C1 segment of cervical spinal cord (tissue), 14 donors: ENCODE results near the gene CADM4.

ENCODE experiments used
- DNase-seq, 14 donors: peaks; one replicate each; lab custom pipeline; 2025; lab: John Stamatoyannopoulos, UW

The CADM4 gene

DNA sequence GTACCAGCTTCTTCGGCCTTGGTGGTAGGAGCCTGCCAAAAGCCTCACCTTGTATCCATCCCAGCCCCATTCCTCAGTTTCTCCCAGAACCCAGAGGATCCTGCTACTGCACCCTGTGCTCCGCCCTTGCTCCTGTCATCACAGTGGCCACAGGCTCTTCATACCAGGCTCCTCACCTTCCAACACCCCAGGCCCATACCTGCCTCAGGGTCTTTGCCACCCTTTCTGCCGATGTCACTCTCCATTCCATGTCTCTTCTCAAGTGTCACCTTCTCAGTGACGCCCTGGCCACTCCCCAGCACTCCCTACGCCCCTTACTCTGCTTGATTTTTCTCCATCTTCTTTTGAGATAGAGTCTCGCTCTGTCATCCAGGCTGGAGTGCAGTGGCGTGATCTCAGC is 29.8 kb downstream of the CADM4 start:
- no peak for DNase-seq

GRCh38 chr19:43607238-43608205 is 32.1 kb downstream of the CADM4 start:
- DNase-seq, result no peak

GRCh38 chr19:43606569-43607229 is 33.0 kb downstream of the CADM4 start:
- no peak for DNase-seq

- no peak for DNase-seq
Measured at GRCh38 chr19:43605875-43606568, 33.6 kb downstream of the CADM4 start.

- DNase-seq, result peak in 1 of 14 donors; percentile 74
Measured at GRCh38 chr19:43600326-43600725, 39.3 kb downstream of the CADM4 start.

DNA sequence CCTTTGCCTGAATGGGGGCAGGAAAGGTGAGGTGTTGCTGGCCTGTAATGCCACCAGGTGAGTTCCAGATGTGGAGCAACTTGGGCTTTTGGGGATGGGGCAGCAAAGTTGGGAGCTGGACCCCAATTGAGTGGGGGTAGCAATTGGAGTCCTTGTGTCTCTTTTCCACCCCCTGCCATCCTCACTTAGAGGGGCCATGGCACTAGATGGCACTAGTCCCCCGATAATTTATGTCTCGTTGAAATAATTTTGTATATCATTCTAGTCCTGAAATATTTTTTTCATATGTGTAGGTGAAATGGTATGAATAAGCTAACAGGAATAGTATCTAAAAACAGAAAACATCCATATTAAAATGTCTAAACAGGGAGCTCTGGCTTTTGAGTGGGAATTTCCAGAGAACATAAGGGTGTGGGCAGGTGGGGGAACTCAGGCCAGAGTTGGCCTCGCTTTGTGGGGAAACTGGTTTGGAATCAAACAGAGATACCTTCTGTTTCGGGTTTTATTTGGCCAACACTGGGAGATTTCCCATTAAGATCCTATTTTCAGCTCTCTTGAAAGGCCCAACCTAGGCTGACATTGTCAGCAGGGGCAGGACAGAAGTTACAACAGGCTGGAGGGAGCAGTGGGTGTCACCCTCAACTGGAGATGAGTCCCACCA is 39.9 kb downstream of the CADM4 start:
- DNase-seq, result peak in 1 of 14 donors; percentile 77

- no peak for DNase-seq
Measured at GRCh38 chr19:43598445-43599240, 41.0 kb downstream of the CADM4 start.

- DNase-seq, result no peak
Measured at GRCh38 chr19:43597876-43598275, 41.8 kb downstream of the CADM4 start.

GRCh38 chr19:43596842-43597461 is 42.7 kb downstream of the CADM4 start:
- no peak for DNase-seq

GRCh38 chr19:43595999-43596841 is 43.4 kb downstream of the CADM4 start, which contains the start of the genes IRGQ and ZNF576:
Gene IRGQ (minus strand): TSS chr19:43596134. CDS start chr19:43595338, 796 bp downstream.
Gene ZNF576 (plus strand): TSS chr19:43596595. CDS start chr19:43597109, 514 bp downstream.
- peak; percentile 97 to 100 (median 99) for DNase-seq

DNA sequence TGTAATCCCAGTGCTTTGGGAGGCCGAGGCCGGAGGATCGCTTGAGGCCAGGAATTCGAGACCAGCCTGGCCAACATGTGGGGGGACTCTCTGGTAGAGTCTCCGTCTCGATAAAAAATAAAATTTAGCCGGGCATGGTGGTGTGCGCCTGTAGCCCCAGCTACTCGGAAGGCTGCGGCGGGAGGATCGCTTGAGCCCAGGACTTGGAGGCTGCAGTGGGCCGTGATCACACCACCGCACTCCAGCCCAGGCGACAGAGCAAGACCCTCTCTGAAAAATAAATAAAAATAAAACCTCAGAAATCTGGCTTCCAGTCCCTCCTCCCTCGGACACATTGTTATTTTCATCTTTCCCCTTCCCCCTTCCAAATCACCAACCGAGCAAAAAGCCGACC is 44.0 kb downstream of the CADM4 start:
- DNase-seq, result no peak

DNA sequence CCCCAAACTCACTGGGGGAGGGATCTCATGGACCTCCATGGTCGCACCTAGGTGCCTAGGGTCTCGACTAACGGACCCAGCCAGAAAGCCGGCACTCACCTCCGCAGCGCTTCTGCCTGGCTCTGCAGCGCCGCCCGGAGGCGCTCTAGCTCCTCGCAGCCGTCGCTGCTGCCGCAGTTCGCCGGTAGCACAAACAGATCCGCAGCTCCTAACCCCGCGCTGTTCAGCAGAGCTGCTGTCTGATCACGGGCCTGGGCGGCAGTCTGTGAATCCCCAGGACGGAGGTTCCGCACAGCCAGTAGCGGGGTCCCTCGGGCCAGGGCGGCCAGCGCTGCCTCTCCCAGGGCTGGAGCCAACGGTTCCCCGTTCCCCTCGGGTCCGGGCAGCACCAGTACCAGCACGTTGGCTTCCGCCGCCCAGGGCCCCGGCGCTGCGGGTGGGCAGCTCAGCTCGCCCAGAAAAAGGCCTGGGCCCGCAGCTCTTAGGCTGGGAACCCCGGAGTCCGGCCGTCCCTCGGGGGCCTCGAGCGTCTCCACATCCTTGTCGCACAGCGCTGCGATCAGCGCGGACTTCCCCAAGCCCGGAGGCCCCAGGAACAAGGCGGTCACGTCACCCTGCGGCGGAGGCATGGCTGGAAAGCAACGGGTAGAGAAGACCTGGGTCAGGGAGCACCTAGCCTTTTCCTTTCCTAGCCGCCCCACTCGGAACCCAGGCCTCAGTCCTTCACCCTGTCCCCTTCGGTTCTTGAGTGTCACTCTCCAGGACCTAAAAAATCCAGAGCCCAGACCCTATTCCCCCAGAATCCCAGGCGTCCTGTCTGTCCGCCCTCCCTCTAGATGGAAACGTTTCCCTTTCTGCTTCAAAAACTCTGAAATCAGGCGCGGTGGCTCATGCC is 44.7 kb downstream of the CADM4 start:
- DNase-seq, result peak in 5 of 14 donors; percentile 18 to 44 (median 29)

DNA sequence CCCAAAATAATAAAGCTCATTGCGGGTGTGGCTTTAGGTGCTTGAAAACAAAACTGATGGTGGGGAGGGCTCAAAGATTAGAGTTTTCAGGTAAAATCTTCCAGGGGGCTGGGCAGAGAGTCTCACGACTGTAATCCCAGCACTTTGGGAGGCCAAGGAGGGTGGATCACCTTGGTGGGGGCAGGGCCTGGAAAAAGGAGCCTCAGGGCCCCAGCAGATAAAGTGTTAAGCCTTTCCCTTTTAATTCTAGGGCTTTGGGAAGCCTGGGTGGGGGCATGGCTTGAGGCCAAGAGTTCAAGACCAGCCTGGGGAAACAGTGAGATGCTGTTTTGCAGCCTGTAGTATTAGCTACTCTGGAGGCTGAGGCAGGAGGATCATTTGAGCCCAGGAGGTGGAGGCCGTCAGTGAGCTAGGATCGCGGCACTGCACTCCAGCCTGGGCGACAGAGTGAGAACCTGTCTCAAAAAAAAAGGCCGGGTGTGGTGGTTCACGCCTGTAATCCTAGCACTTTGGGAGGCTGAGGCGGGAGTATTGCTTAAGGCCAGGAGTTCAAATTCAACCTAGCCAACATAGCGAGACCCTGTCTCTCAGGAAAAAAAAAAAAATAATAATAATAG is 45.5 kb downstream of the CADM4 start:
- DNase-seq, result no peak

DNA sequence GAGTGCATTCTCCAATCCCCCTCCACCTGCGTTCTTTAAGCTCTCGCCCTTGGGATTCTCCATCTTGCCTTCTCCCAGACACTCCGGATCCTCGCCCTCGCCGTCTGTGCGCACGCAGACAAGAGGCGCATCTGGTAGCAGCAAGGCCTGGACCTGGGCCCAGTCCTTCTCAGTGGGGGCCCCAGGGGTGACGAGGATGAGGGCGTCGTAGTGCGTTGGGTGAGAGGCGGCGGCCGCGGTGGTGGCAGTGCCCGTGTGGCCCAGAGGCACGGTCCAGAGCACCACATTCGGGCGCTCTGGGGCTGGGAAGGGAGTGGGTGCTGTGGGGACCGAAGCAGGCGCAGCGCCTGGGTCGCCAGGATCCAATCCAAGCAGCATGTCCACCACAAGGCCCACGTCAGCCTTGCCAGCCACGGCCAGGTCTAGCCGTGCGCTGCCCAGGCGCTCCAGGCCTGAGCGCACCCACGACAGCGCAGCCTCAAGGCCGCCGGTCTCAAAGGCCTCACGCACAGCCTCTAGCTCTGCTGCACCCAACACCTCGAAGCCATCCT is 46.8 kb downstream of the CADM4 start:
- no peak for DNase-seq

GRCh38 chr19:43591904-43592772 is 47.5 kb downstream of the CADM4 start:
- no peak for DNase-seq

- no peak for DNase-seq
Measured at GRCh38 chr19:43589678-43590077, 50.0 kb downstream of the CADM4 start.
